Esophagus squamous epithelium (tissue), 4 donors: Measurements from ENCODE around the gene FER1L5.

ENCODE experiments used
- POLR2A ChIP-seq, 4 donors: fragments of 450-650 bp; IDR thresholded peaks; one replicate each; pipeline ENCODE4 v1.6.1; 2017; ENCODE audit warnings: antibody characterized with exemption in 4 of 4, mild to moderate bottlenecking in 4 of 4, moderate library complexity in 3 of 4
- TF ChIP-seq, protein P1 (sequence below), 6 experiments: fragments of 450-650 bp in 4 of 6; fragments of 200-600 bp in 2 of 6; sonication (generic) in 2 of 6; IDR thresholded peaks; one replicate each; pipeline ENCODE4 v1.5.1; 2016 to 2019; ENCODE audit warnings: antibody characterized with exemption in 6 of 6, mild to moderate bottlenecking in 4 of 6, moderate library complexity in 4 of 6

DNA sequence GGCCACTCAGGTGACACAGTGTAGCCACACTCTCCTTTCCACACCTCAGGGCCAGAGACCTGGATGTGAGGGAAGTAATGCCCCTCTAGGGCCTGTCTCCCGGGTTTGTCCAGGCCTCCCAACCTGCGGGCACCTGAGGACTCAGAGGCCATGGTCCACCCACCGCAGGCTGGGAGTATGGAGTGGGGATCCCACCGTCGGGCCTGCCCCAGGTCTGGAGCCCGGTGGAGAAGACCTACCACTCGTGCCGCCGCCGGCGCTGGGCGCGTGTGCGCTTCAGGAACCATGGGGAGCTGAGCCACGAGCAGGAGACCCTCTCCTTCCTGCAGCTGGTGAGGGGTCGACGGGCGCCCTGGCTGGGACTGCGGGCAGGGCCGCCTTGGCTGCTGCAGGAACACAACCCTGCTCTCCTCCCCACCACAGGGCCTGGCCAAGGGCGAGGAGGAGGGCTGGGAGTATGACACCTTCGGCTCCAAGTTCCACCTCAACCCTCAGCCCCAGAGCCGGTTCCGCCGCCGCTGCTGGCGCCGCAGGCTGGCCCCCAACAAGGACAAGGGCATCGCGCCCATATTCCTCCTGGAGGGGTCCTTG lies 48.6 kb downstream of the FER1L5 start:
- TF ChIP-seq, protein P1, sequence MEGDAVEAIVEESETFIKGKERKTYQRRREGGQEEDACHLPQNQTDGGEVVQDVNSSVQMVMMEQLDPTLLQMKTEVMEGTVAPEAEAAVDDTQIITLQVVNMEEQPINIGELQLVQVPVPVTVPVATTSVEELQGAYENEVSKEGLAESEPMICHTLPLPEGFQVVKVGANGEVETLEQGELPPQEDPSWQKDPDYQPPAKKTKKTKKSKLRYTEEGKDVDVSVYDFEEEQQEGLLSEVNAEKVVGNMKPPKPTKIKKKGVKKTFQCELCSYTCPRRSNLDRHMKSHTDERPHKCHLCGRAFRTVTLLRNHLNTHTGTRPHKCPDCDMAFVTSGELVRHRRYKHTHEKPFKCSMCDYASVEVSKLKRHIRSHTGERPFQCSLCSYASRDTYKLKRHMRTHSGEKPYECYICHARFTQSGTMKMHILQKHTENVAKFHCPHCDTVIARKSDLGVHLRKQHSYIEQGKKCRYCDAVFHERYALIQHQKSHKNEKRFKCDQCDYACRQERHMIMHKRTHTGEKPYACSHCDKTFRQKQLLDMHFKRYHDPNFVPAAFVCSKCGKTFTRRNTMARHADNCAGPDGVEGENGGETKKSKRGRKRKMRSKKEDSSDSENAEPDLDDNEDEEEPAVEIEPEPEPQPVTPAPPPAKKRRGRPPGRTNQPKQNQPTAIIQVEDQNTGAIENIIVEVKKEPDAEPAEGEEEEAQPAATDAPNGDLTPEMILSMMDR (IDR thresholded peaks at IDR 0.05) = no peak
- no peak for TF ChIP-seq POLR2A (IDR thresholded peaks at IDR 0.05)
